ENCODE measurements around the gene SH2D3C.
"Not testable (repeated sequence)": the region's sequence is repeated elsewhere in the genome, so short reads cannot be mapped to it uniquely, and the experiment has no call there.

The SH2D3C gene

DNA sequence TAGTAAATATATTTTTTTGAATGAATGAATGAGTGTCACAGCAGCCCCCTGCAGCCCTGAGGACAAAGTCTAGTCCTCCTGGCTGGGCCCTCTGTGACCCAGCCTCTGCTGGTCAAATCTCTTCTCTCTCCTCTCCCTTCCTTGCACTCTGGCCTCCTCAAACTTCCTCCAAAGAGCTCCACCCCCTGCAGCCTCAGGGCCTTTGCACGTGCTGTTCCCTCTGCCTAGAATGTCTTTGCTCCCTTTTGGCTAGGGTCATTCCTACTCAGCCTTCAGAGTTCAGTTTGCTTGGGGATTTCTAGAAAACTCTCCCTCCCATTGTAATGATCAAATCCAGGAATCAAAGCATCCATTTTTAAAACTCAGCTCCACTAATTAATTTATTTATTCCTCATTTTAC is 13.0 kb downstream of the SH2D3C start:
- no peak for DNase-seq

GRCh38 chr9:127763918-127764384 is 14.5 kb downstream of the SH2D3C start:
- DNase-seq = no peak

DNA sequence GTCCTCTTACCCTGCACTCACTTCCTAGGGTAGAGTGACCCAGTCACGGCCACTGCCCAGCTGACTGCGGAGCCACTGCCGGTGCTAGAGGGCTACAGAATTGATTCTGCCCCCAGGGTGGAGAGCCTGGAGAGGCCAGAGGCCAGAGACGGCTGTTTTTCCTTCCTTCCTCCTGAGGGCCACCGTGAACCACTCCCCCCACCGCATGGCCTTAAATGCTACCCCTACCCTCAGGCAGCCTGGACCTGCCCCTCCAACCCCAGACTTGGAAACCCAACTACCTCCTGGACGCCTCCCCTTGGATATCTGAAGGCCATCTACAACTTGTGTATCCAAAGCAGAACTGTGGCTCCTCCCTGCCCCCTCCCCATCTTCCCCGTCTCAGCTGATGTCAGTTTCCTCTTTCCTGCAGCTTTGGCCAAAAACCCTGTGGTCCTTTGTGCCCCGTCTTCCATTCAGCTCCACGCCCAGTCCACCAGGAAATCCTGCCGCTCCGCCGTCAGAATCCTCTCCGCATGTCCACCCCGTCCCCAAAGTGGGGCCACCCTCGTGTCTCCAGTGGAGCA is 16.3 kb downstream of the SH2D3C start:
- no peak for DNase-seq

- DNase-seq = no peak
Observed at GRCh38 chr9:127761491-127761956, 16.9 kb downstream of the SH2D3C start.

DNA sequence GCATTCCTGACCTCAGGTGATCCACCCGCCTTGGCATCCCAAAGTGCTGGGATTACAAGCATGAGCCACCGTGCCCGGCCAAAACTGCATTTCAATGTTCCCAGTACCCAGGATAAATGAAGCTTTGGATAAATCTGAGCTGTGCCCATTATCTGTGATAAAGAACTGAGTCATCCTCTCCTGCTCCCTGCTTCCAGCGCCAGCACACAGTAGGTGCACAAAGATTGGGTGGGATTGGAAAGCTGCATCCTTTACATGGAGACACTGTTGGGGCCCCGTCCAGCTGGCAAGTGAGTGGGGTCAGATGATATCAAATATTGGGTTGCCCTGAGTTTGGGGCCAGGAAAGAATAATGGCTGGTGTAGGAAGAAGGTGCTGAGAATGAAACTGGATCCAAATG is 17.4 kb downstream of the SH2D3C start:
- DNase-seq = no peak

GRCh38 chr9:127758843-127759242 is 19.6 kb downstream of the SH2D3C start:
- DNase-seq = no peak

DNA sequence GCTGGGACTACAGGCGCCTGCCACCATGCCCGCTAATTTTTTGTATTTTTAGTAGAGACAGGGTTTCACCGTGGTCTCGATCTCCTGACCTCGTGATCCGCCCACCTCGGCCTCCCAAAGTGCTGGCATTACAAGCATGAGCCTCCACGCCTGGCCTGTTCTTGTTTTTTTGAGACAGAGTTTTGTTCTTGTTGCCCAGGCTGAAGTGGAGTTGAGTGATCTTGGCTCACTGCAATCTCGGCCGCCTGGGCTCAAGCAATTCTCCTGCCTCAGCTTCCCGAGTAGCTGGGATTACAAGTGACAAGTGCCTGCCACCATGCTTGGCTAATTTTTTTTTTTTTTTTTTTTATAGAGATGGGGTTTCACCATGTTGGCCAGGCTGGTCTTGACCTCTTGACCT is 21.7 kb downstream of the SH2D3C start:
- not testable (repeated sequence) for DNase-seq

GRCh38 chr9:127756233-127756632 is 22.2 kb downstream of the SH2D3C start:
- DNase-seq = no peak

- DNase-seq = peak; percentile 32 to 66
Observed at GRCh38 chr9:127755061-127756060, 23.1 kb downstream of the SH2D3C start.

- DNase-seq = peak; percentile 33 to 68
Observed at GRCh38 chr9:127754099-127755060, 24.1 kb downstream of the SH2D3C start.

DNA sequence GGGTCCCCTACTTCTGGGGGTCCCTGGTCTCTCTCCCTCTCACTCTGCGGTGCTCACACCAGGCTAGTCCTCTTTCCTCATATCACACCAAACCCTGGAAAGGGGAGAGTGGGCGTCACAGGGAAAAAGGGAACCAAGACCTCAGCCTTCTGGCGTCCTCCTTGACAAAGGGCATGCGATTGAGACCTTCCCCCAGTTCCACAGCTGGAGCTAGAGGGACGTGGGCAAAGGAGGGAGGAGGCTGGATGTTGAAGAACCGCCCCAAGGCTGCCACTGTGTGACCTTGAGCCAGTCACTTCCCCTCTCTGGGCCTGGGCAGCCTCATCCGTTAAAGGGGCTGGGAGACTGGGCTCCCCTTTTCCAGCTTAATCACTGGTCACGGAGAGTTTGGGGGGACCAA is 24.8 kb downstream of the SH2D3C start:
- DNase-seq = no peak

DNA sequence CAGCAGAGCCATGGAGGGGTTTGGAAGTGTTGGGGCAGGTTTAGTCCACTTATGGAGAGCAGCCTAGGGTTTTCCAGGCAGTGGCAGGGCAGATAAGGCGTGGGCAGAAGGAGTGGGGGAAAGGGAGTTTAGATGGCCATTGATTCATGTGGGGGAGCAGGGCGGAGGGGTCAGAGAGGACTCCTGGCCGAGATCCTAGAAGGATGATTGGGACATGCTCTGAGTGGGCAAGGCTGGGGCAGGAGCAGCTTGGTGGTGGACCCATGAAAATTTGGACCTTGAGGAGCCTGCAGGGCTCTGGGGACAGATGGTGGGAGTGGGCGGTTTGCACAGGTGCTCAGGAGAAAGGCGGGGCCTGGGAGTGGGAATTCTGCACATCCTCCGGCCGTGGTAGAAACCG is 25.3 kb downstream of the SH2D3C start:
- DNase-seq = no peak

DNA sequence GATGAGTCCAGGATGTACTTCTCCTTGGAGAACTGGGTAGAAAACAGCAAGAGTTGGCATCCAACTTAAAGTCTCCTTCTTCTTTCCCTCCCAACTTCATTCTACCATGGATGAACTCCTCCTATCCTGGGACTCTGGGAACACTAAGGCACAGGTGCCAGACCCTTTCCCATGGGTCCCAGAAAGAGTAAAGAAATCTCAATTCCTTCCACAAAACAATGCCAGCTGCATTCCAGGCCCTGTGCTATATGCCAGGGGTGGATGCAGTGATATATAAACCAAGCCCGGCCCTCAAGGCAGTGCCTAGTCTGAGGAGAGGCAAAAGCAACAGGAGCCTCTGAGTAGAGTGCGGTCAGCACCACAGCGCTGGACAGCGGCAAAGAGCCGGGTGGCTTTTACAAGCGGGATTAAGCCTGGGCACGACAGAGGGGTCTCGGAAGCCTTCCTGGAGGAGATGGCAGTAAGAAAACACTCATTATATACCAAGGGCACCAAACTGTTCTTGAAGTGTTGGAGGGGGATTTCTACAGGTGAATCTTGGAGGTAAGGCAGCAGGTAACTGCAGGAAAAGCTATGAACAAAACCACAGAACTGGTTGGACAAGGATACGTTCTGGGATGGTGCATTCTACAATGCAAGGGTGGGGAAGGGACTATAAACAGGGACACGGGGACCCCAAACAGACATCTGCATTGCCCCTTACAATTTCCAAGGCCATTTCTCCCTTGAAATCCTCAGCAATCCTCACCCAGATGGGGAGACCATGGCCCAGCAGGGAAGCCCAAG is 27.0 kb downstream of the SH2D3C start:
- no peak for DNase-seq

GRCh38 chr9:127749090-127749787 is 29.2 kb downstream of the SH2D3C start:
- DNase-seq = no peak

DNA sequence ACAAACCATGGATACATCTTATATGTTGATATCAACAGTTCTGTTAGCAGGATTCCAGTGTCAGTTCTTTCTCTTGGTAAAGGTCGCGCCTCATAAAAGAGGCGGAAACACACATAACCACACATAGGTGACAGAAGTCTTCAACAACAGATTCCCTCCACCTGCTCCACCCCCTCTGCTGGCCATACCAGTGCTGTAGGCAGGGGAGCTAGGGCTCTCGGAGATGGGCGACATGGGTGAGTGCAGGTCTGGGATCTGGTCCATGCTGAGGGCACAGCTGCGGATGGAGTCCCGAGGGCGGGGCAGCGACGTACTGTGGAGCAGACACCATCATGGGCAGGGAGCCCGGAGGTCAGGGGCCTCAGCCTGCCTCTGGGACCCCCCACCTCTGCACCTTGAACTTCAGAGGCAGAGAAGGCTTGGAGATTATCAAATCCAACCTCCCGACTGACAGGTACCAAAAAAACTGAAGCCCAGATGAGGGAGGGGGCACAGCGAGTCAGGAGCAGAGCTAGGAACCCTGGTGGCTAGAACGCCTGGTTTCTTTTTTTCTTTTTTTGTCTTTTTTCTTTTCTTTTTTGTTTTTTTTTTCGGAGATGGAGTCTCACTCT is 31.4 kb downstream of the SH2D3C start:
- DNase-seq = no peak

DNA sequence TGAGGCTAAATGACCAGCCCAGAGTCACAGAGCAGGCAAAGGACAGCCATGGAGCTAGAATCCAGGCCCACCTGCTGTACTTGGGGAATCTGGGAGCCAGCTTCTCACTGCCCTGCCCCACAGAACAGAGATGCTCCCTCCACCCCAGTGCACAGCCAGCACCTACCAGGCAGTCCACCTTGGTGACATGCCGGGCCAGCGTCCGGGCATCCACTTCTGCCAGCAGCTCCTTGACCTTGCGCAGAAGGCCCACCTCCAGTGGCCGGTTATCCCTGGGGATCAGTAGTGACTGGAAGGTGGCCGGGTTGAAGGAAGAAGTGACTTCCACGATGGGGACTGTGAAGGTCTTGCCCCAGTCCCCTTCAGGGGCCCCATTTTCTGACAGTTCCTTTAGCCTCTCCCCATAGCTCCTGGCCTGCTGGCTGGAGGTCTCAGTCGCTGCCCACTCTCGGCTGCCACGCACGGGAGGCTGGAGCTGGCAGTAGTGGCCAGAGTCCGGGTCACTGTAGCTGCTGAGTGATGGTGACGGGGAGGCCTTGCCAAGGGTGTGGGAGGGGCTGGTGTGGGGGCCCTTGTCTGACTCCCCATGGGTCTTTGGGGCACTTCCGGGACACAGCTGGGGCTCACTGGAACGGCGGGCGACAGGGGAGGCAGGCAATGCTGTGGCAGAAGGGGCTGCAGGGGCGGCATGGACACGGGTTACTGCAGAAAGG is 33.9 kb downstream of the SH2D3C start:
- DNase-seq = no peak

DNA sequence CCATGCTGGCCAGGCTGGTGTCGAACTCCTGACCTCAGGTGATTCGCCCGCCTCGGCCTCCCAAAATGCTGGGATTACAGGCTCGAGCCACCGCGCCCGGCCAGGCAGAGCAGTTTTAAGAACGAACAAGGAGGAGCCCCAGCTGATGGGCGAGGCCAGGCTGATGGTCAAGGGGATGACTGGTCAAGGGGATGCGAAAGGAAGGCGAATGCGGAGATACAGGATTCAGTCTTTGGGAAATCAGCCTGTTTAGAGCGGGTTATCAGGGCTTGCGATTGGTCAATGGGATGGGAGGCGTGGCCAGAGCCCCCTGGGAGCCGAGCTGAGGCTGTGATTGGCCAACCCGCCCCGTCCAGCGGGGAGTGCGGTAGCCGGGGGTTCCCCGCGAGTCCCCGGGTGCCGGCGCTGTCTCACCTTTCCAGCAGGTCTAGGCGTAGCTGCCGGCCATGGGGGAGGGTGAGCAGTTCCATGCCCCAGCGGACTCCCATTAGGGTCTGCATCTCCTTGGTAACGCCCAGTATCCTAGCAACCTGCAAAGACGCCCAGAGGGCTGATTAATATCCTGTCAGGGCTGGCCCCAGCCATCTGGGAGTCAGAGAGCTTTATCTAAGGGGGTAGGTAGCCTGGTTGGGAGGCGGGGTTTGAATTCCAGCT is 35.9 kb downstream of the SH2D3C start:
- DNase-seq = peak; percentile 97 to 98

- no peak for DNase-seq
Observed at GRCh38 chr9:127741831-127742434, 36.5 kb downstream of the SH2D3C start.

All from NCI-H524 (cell line).